Mucosa of gallbladder (tissue), 1 donor: ENCODE results near the gene ACSF3. TPM values are rescaled to one million over a fixed set of nuclear protein-coding genes. Genes with fewer than 3 reads are reported as not detected.
A peak's percentile ranks its signal among the peaks of the same experiment; 100 is the strongest.

Source experiments
- DNase-seq: peaks from one replicate; pipeline ENCODE4 v3.0.0-alpha.2; 2020; ENCODE audit warnings: low spot score
- total RNA-seq: library from RNA; stranded (reverse); gene quantifications from one replicate; pipeline ENCODE4 v1.2.1, GENCODE V29; 2021
- donor health status: DM: no; HTN: no; CAD: no.

ACSF3 gene
- total RNA-seq, 1 donor from 2014 or later, result 63.4 TPM

GRCh38 chr16:89145406-89146161 lies 51.9 kb downstream of the ACSF3 start:
- no peak for DNase-seq

- DNase-seq, result no peak
These were observed 52.8 kb downstream of the ACSF3 start for GRCh38 chr16:89146211-89147005.

- DNase-seq, result no peak
These were observed 53.6 kb downstream of the ACSF3 start for GRCh38 chr16:89147085-89147817.

GRCh38 chr16:89149386-89149785 lies 55.7 kb downstream of the ACSF3 start:
- no peak for DNase-seq

GRCh38 chr16:89150090-89150835 lies 56.6 kb downstream of the ACSF3 start:
- no peak for DNase-seq

GRCh38 chr16:89150981-89151380 lies 57.3 kb downstream of the ACSF3 start:
- no peak for DNase-seq

- DNase-seq, result no peak
These were observed 59.4 kb downstream of the ACSF3 start for GRCh38 chr16:89152831-89153700.

- DNase-seq, result no peak
These were observed 60.2 kb downstream of the ACSF3 start for GRCh38 chr16:89153848-89154271.

- no peak for DNase-seq
These were observed 60.9 kb downstream of the ACSF3 start for GRCh38 chr16:89154390-89155183.

GRCh38 chr16:89155184-89155679 lies 61.6 kb downstream of the ACSF3 start:
- peak; percentile 74 for DNase-seq

GRCh38 chr16:89155851-89156739 lies 62.4 kb downstream of the ACSF3 start:
- DNase-seq, result no peak

GRCh38 chr16:89156740-89157645 lies 63.3 kb downstream of the ACSF3 start:
- DNase-seq, result no peak

GRCh38 chr16:89157778-89158177 lies 64.1 kb downstream of the ACSF3 start:
- DNase-seq, result no peak

- DNase-seq, result no peak
These were observed 65.6 kb downstream of the ACSF3 start for GRCh38 chr16:89159066-89159849.

GRCh38 chr16:89159850-89160354 lies 66.2 kb downstream of the ACSF3 start:
- no peak for DNase-seq

- DNase-seq, result no peak
These were observed 67.5 kb downstream of the ACSF3 start for GRCh38 chr16:89160977-89161701.
